CD4-positive, alpha-beta T cell treated with Interleukin-4 for 4 hours (primary cell): ENCODE data around the gene SYMPK.

Source experiments
- DNase-seq: peaks from one replicate; pipeline ENCODE4 v3.0.0-alpha.2; 2020

The SYMPK gene

DNA sequence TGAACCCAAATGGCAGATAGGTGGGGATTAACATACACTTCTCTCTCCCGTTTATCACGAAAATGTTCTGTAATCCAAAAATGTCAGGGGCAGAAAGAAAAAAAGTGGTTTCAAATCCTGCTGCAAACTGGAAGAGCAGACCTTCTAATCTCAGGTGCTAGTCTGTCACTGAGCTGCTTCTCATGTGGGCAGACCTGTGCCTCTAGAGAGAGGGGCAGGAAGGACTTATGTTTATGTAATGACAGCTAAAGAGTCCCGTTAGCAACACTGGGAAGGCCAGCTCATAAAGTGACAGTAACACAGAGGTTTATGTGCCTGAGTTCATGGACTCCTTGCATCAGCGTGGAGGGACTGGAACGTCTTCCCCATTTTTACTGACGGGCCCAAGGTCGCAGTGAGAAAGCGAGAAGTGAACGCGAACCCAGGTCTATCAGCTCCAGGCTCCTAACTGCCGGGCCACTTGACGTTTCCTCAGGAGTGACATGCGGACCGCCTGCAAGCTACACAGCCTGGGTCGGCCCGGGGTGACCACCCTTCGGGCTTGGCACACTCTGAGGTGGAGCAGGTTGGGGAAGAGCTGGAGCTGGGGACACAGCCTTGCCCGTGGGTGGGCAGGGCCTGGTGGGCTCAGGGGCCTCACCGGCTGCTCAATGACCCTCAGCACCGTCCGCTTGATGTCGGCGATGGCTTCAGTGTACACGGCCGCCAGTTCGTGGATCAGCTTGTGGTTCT is 38.2 kb downstream of the SYMPK start:
- DNase-seq, result no peak

DNA sequence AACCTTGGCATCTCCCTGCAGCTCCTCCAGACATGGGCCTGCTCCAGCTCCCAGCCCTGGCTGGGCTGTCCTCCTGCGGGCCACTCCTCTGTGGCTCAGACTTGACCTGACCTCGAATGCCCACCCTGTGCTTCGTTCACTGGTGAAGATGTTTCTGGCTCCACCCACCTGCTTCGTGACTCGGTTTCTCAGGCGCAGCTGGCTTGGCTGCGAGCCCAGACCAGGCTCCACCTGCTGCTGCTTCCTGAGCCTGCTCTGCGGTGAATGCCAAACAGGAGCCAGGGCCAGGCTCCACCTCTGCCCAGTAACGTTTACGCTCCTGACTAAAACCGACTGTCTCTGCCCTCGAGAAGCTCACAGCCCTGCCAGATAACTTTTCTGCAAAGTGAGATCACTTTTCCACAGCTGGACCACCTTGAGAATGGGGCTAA is 38.9 kb downstream of the SYMPK start:
- no peak for DNase-seq

GRCh38 chr19:45823182-45823581 is 39.8 kb downstream of the SYMPK start:
- DNase-seq, result no peak

GRCh38 chr19:45822716-45823115 is 40.2 kb downstream of the SYMPK start:
- DNase-seq, result no peak

DNA sequence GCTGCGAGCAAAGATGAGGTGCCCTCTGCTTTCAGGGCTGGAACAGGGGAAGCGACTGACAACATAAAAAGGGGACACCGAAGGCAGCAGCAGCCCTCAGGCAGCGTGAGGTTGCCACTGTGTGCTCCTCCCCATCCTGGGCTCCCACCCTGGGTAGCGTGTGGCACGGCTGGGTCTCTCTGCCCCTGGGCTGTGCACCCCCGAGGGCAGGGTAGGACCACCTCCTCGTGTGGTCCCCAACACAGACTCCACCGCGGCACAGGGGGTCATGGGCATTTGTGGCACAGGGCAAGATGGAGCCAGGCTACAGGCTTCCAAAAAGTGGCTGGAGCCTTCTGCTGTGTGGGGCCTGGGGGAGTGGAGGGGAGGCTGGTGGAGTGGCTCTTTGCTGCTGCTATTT is 41.4 kb downstream of the SYMPK start:
- DNase-seq, result no peak

DNA sequence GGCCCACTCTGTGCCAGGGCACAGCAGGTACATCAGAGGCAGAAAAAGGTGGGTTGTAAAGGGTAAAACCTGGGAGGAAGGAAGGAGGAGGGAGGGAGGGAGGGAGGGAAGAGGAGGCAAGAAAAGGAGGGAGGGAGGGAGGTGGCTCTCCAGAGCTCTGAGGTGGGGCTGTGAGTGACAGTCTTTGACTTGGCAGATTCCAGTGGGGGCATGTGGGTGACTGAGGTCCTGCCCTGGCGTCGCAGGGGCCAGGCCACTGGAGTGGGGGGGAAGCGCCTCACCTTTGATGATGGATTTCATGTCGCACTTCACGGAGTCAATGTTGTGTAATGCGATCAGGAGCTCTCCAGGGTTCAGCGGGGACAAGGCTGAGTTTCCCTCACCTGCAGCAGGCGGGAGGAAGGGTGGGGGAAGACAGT is 41.8 kb downstream of the SYMPK start:
- no peak for DNase-seq

- DNase-seq, result no peak
These were observed 42.4 kb downstream of the SYMPK start for GRCh38 chr19:45820413-45821102.

- no peak for DNase-seq
These were observed 43.2 kb downstream of the SYMPK start for GRCh38 chr19:45819769-45820168.

- no peak for DNase-seq
These were observed 45.1 kb downstream of the SYMPK start for GRCh38 chr19:45817725-45818301.

- peak; percentile 92 for DNase-seq
These were observed 45.8 kb downstream of the SYMPK start for GRCh38 chr19:45817010-45817724.

GRCh38 chr19:45816236-45817009 is 46.5 kb downstream of the SYMPK start:
- no peak for DNase-seq

DNA sequence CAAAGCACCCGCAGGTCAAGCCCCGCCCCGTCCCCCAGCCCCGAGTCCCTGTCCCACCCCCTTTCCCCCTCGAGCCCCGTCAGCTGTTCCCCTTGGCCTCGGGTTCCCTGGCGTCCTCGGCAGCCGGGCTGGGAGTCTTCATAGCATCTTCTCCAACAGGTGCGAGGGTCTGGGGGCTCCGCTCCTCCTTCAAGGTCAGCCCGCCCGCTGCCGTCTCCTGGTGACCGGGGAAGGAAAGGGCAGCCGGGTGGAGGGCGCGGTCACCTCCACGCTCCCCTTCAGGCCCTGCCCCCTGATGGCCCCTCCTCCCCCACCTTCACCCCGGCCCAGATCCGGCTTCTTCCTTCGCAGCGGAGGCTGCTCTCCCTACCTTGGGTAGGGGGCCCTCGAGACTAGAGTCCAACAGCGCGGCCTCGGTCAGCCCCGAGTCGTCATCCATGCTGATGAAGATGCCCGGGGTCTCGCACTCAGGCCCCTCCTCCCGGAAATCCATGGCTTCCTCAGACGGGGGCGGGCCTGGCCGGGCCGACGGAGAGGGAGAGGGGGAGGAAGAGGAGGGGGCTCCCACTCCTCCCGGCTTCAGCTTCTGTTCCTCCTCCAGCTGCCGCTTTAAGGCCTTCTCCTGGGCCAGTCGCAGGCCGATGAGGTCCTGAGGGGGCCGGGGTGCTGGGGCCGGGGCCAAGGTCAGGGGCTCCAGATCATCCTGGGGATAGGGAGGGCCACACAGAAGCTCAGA is 47.3 kb downstream of the SYMPK start:
- DNase-seq, result no peak

- DNase-seq, result no peak
These were observed 48.0 kb downstream of the SYMPK start, which contains the start of gene RSPH6A for GRCh38 chr19:45814851-45815480. Gene RSPH6A (minus strand): TSS chr19:45815308. CDS start chr19:45815176, 132 bp downstream.

DNA sequence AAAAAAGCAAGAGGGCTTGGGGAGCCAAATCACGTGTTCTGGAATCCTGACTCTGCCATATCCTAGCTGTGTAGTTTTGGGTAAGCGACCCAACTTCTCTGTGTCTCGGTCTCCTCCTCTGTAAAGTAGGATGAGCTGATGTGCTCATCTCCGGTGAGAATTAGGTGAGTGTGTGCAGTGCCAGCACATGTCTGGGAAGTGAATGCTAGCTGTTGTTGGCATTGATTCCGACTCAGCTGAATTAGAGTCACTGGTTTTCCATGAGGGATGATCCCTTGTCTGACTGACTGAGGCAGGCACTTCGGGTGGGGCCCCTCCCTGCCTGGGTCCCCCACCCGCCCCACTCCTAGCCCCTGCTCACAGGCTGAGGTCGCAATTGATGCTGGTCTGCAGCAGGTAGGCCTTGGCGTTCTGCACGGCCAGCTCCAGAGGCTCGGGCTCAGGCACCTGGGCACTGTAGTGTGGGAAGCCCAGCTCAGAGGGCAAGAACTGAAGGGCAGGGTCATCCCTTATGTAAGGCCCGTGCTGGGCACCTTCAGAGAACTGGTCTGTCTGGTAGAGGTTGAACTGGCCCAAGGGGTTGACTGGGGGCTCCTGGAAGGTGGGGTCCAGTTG is 48.7 kb downstream of the SYMPK start:
- no peak for DNase-seq

DNA sequence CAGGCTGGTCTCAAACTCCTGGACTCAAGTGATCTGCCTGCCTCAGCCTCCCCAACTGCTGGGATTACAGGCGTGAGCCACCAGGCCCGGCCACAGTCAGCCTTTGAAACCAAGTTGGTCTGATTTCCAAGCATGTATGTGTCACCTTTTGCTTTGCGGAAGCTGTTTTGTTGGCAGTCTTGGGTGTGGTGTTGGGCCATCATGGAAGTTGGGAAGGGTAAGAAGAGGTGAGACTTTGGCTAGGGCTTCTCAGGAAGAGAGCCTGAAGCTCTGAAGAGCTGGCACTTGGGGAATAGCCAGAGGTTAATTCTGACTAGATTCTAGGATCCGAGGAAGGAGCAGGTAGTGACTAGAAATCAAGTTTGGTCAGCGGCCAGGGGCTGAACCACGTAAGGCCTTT is 50.6 kb downstream of the SYMPK start:
- no peak for DNase-seq

DNA sequence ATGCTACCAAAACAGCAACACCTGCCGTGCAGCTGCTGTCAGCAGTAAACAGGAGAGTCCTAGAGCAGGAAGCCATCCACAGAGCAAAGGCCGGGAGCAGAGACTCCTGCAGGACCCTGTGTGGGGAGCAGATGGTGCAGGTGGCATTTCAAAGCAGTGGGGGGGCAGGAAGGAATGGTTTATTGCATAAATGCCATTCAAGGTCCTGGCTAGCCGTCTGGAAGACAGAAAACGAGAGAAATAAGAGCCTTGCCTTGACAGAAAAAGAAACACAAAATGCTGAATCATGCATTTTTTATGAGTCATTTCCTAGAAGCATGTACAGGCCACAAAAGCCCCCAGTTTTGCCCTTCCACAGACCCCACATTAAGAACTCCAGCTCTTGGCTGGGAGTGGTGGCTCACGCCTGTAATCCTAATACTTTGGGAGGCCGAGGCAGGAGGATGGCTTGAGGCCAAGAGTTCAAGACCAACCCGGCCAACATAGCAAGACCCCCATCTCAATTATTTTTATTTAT is 53.2 kb downstream of the SYMPK start:
- DNase-seq, result no peak

DNA sequence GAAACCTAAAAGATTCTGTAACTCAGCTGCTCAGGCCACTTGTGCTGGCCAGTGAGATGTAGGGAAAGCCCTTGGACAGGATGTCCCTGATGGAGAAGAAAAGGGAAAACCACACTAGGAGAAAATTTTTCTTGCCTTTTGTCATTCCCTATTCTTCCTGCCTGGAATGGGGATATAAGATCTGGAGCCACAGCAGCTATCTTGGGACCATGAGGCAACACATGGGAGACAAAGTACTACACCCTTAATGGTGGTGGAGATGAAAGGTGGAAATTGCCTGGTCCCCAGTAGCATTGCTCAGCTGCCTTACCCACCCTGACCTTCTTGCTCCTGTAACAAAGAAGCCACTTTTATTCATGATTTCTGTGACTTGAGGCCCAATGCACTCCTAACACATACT is 57.2 kb downstream of the SYMPK start:
- no peak for DNase-seq

DNA sequence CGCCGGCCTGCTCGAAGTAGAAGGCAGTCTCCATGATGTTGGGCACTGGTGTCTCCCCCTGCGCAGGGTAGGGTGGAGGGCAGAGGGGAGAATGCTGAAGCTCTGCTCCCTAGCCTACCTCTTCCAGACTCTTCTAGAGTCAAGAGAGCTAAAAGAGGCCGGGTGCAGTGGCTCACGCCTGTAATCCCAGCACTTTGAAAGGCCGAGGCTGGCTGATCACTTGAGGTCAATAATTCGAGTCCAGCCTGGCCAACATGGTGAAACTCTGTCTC is 58.1 kb downstream of the SYMPK start:
- no peak for DNase-seq

DNA sequence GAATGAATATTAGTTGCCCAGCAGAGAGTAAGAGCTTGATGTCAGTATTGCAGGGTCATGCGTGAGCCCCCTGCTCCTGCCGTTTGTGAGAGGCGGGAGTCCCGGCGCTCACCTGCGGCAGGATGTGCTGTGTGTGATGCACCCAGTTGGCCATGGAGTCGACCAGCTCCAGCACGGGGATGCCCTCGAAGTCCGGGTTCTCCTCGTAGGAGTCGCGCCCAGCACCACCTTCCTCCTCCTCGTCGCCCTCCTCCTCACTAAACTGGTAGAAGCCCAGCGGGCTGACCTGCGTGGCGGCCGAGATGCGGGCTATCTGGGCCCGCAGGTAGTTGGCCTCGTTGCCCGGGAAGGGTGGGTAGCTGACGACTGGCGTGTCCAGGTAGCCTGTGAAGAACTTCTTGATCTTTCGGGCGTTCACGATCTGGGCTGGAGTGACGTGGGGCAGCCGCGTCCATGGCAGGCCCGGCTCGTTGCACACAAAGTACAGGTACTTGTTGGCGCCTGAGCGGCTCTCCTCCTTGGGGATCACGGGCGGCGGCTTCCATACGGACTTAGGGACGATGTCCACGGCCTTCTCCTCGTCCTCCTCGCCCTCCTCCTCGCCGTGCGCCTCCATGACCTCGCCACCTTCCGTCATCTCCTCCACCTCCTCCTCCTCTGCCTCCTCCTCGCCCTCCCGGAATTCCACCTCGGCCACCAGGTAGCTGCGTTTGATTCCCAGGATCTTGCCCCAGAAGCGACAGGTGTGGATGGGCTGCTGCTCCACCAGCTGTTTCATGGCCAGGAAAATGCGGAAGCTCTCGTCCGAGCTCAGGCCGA is 58.6 kb downstream of the SYMPK start:
- DNase-seq, result no peak

- DNase-seq, result no peak
These were observed 61.3 kb downstream of the SYMPK start for GRCh38 chr19:45801603-45802175.
